A673 (cell line): Measurements from ENCODE around the gene TWSG1. TPM values are rescaled to one million over a fixed set of nuclear protein-coding genes. Genes with fewer than 3 reads are reported as not detected.

Experiments
- BruUV-seq: library from RNA; stranded (reverse); fragments of 400-500 nt; replicated peaks from 2 replicates; lab custom pipeline; 2021; lab: Mats Ljungman, UMichigan
- CTCF ChIA-PET: fragments of 300-600 bp; sonication (Branson Sonifier 250); formaldehyde crosslinking; loops from one replicate; lab custom pipeline; 2022; ENCODE audit warnings: antibody characterized with exemption; lab: Charles Lee
- POLR2A ChIA-PET: fragments of 300-600 bp; sonication (Branson Sonifier 250); formaldehyde crosslinking; loops from one replicate; lab custom pipeline; 2022; ENCODE audit warnings: antibody characterized with exemption; ENCODE audit not compliant: low non-redundant PET; lab: Charles Lee
- DNase-seq: peaks from one replicate; pipeline ENCODE4 v3.0.0-alpha.2; 2015; ENCODE audit warnings: low spot score
- H3K27ac ChIP-seq: fragments of 200-600 bp; sonication (generic); 2 replicates; pipeline ENCODE4 v1.5.1; 2016; ENCODE audit warnings: mixed run types, low read depth, mild to moderate bottlenecking, mixed read lengths, antibody characterized with exemption, low read length; ENCODE audit not compliant: poor library complexity, severe bottlenecking
- H3K27me3 ChIP-seq: fragments of 200-600 bp; sonication (generic); replicated peaks from 2 replicates; pipeline ENCODE4 v1.6.1; 2017; ENCODE audit warnings: mixed run types, low read depth, mild to moderate bottlenecking, mixed read lengths, antibody characterized with exemption, low read length; ENCODE audit not compliant: insufficient read depth, poor library complexity
- H3K36me3 ChIP-seq: fragments of 200-600 bp; sonication (generic); 2 replicates; pipeline ENCODE4 v1.6.1; 2016; ENCODE audit warnings: mixed run types, mild to moderate bottlenecking, mixed read lengths, antibody characterized with exemption, low read length; ENCODE audit not compliant: insufficient read depth, poor library complexity, severe bottlenecking
- H3K4me1 ChIP-seq: fragments of 200-600 bp; sonication (generic); 2 replicates; pipeline ENCODE4 v1.6.1; 2017; ENCODE audit warnings: mixed run types, mild to moderate bottlenecking, mixed read lengths, antibody characterized with exemption, low read length; ENCODE audit not compliant: insufficient read depth, poor library complexity, severe bottlenecking
- H3K4me3 ChIP-seq: fragments of 200-600 bp; sonication (generic); 2 replicates; pipeline ENCODE4 v1.5.1; 2016; ENCODE audit warnings: low read depth, mixed run types, mild to moderate bottlenecking, mixed read lengths, low read length; ENCODE audit not compliant: poor library complexity, severe bottlenecking
- H3K9me3 ChIP-seq: fragments of 200-600 bp; sonication (generic); 2 replicates; pipeline ENCODE4 v1.6.1; 2016; ENCODE audit warnings: mixed run types, low read depth, mild to moderate bottlenecking, mixed read lengths, antibody characterized with exemption, low read length; ENCODE audit not compliant: poor library complexity, severe bottlenecking
- EZH2 ChIP-seq: fragments of 200-600 bp; sonication (generic); IDR thresholded peaks from 2 replicates; pipeline ENCODE4 v1.6.1; 2017; ENCODE audit warnings: borderline replicate concordance, low read depth, mild to moderate bottlenecking, mixed read lengths, antibody characterized with exemption, low read length; ENCODE audit not compliant: poor library complexity, severe bottlenecking
- intact Hi-C: fragments of 100-400 bp; cut with micrococcal nuclease; formaldehyde crosslinking; loops from one replicate; pipeline ENCODE4 v1.10.0; 2022; ENCODE audit not compliant: unreplicated experiment
- total RNA-seq: library from RNA; stranded (reverse); gene quantifications from 2 replicates; pipeline ENCODE4 v1.2.3, GENCODE V29; 2021
- TF ChIP-seq, protein P1 (sequence below): fragments of 300-800, 200-600 bp; sonication (generic); conservative IDR thresholded peaks from 2 replicates; pipeline ENCODE4 v1.5.1; 2017; ENCODE audit warnings: low read depth, mild to moderate bottlenecking, antibody characterized with exemption, low read length, moderate library complexity, mixed read lengths

TWSG1 gene
- total RNA-seq, 1 experiment from 2014 or later, result 34.9 TPM

DNA sequence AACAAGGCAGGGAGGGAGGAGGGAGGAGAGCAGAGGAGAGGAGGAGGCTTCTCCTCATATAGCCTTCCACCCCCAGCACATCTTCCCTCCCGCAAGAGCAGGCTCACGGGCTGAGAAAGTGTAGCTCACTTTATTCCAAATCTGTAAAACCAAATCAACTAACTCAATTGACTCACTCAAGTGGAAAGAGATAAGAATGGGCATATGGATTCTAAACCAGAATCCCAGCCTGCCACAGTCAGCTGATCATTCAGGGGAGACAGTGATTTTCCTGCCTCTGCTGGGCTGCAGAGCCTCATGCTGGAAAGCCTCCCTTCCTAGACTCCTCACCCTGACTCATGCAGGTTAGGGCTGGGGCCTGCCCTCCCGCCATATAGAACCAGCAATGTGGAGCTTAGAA is 4.2 kb upstream of the TWSG1 start:
- ChIA-PET CTCF (no interaction called here), POLR2A (interaction anchor here (0.5 to 0.6 kb wide), 2 partner anchors 29 to 286 kb away, joined by 3 to 4 read pairs; no protein-coding TSS in a partner anchor)
- intact Hi-C loops, result no loop called here
- no peak for DNase-seq
- TF ChIP-seq, protein P1, sequence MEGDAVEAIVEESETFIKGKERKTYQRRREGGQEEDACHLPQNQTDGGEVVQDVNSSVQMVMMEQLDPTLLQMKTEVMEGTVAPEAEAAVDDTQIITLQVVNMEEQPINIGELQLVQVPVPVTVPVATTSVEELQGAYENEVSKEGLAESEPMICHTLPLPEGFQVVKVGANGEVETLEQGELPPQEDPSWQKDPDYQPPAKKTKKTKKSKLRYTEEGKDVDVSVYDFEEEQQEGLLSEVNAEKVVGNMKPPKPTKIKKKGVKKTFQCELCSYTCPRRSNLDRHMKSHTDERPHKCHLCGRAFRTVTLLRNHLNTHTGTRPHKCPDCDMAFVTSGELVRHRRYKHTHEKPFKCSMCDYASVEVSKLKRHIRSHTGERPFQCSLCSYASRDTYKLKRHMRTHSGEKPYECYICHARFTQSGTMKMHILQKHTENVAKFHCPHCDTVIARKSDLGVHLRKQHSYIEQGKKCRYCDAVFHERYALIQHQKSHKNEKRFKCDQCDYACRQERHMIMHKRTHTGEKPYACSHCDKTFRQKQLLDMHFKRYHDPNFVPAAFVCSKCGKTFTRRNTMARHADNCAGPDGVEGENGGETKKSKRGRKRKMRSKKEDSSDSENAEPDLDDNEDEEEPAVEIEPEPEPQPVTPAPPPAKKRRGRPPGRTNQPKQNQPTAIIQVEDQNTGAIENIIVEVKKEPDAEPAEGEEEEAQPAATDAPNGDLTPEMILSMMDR, result no peak
- no peak for TF ChIP-seq EZH2
- Histone ChIP-seq H3K9me3 (no peaks in the 10 kb centered on the region), H3K27me3 (no peaks in the 10 kb centered on the region), H3K4me1 (peaks cover under 1% of the 10 kb centered on the region), H3K36me3 (no peaks in the 10 kb centered on the region), H3K4me3 (no peak overlapping the region), H3K27ac (no peak overlapping the region)
- BruUV-seq, result no TSS peak

DNA sequence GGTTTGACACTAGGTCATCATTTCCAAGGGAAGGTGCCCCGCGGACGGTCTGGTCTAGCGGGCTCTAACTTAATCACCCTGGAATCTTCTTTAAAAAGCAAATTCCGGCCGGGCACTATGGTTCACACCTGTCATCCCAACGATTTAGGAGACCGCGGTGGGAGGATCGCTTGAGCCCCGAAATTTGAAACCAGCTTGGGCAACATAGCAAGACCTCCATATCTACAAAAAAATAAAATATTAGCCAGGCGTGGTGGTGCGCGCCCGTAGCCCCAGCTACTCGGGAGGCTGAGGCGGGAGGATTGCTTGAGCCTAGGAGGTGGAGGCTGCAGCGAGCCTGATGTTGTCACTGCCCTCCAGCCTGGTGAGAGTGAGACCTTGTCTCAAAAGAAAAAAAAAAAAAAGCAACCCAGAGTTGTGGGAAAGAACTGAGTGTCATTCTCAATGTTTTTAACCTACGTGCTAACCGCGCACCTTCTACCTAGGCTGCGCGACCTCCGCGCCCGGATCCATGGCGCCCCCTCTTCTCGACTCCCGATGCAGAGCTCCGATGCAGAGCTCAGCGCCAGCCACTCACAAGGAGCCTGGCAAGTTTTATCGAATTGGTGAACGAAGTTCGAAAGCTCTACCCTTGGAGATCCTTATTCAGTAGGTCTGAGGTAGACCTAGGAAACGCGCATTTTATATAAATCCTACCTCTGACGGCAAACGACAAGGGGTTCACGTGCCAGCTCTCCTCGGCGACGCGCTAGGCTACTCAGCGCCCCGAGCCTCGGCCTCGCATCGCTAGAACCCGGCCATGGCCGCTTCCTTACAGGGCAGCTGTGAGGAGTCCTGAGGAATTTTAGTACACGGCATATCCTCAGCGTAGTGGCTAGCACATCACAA is 888 bp upstream of the TWSG1 start:
- ChIA-PET POLR2A (interaction anchor here (0.6 kb wide), 1 partner anchor 216 kb away, joined by 4 read pairs; no protein-coding TSS in a partner anchor), CTCF (interaction anchor here (0.6 to 0.8 kb wide), 4 partner anchors 13 to 911 kb away, joined by 3 to 14 read pairs (median 4); no protein-coding TSS in a partner anchor)
- peaks cover 5% of the 10 kb centered on the region for H3K36me3 ChIP-seq
- H3K4me3 ChIP-seq, result peak overlapping the region; percentile 87
- intact Hi-C loops, result loop anchor here (1.0 to 2.0 kb wide), 3 partner anchors 182 to 261 kb away; partner anchors contain the start of gene ANKRD12
- H3K9me3 ChIP-seq, result no peaks in the 10 kb centered on the region
- no peak overlapping the region for H3K27ac ChIP-seq
- peaks cover 9% of the 10 kb centered on the region for H3K4me1 ChIP-seq
- TF ChIP-seq EZH2, result no peak
- TF ChIP-seq, protein P1, result no peak
- no peaks in the 10 kb centered on the region for H3K27me3 ChIP-seq
- no peak for DNase-seq
- BruUV-seq, result no TSS peak

DNA sequence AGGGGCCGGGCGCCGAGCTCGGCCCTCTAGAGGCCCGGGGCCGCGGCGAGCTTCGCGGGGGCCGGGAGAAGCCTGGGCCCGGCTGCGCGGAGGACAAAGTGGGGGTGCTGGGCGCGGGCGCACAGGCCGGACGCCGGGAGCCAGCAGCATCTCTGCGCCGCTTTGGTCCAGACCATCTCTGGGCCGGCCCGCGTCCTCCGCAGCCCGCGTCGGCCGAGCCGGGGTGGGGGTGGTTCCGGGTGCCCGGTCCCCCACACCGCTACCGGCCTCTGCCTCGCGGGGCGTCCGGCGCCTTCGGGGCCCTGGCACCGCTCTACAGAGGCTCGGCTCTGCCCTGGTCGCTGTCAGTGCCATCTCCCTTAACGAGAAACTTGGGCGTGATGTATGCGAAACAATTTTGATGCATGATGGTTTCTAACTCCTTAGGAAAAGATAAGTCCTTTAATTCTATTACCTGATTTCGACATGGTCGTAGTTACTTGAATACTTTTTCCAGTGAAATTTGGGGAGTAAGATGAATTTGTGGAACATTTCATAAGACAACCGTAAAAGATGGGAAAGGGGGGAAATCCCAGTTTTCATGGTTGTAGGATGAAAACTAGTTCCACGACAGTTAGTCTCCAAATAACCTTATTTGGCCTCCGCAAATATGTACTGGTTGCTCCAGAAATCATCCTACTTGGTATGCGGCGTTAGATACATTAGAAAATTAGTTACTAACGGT is 562 bp downstream of the TWSG1 start:
- intact Hi-C loops, result loop anchor here (1.0 to 2.0 kb wide), 3 partner anchors 184 to 262 kb away; partner anchors contain the start of gene ANKRD12
- Histone ChIP-seq H3K36me3 (peaks cover 6% of the 10 kb centered on the region), H3K9me3 (no peaks in the 10 kb centered on the region), H3K27ac (peak overlapping the region; percentile 78), H3K27me3 (no peaks in the 10 kb centered on the region), H3K4me3 (peak overlapping the region; percentile 87), H3K4me1 (peaks cover 9% of the 10 kb centered on the region)
- peak; percentile 41 for DNase-seq
- no peak for TF ChIP-seq EZH2
- TF ChIP-seq, protein P1, result no peak
- ChIA-PET CTCF (interaction anchor here (0.6 kb wide), 1 partner anchor 435 kb away, joined by 3 read pairs; no protein-coding TSS in a partner anchor), POLR2A (no interaction called here)
- BruUV-seq, result TSS peak; percentile 54
